HFF-Myc (cell line): ENCODE measurements around the gene MAZ.
"Not testable (repeated sequence)": the region's sequence is repeated elsewhere in the genome, so short reads cannot be mapped to it uniquely, and the experiment has no call there.

Experiments
- DNase-seq: peaks from one replicate; pipeline ENCODE4 v3.0.0-alpha.2; 2011; ENCODE audit warnings: low read depth; ENCODE audit errors: extremely low read depth
- H3K4me3 ChIP-seq: replicated peaks from 2 replicates; pipeline ENCODE4 v1.5.1; 2011; ENCODE audit warnings: low read depth, mild to moderate bottlenecking, control low read depth, low read length
- TF ChIP-seq, protein P1 (sequence below): IDR thresholded peaks from 2 replicates; pipeline ENCODE4 v1.5.1; 2012; ENCODE audit warnings: mild to moderate bottlenecking, low read depth, low read length, control low read depth; ENCODE audit errors: missing control alignments

The MAZ gene

GRCh38 chr16:29765167-29766032 is 40.9 kb upstream of the MAZ start:
- H3K4me3 ChIP-seq, result no peak overlapping the region
- TF ChIP-seq, protein P1, sequence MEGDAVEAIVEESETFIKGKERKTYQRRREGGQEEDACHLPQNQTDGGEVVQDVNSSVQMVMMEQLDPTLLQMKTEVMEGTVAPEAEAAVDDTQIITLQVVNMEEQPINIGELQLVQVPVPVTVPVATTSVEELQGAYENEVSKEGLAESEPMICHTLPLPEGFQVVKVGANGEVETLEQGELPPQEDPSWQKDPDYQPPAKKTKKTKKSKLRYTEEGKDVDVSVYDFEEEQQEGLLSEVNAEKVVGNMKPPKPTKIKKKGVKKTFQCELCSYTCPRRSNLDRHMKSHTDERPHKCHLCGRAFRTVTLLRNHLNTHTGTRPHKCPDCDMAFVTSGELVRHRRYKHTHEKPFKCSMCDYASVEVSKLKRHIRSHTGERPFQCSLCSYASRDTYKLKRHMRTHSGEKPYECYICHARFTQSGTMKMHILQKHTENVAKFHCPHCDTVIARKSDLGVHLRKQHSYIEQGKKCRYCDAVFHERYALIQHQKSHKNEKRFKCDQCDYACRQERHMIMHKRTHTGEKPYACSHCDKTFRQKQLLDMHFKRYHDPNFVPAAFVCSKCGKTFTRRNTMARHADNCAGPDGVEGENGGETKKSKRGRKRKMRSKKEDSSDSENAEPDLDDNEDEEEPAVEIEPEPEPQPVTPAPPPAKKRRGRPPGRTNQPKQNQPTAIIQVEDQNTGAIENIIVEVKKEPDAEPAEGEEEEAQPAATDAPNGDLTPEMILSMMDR, result no peak
- DNase-seq, result no peak

DNA sequence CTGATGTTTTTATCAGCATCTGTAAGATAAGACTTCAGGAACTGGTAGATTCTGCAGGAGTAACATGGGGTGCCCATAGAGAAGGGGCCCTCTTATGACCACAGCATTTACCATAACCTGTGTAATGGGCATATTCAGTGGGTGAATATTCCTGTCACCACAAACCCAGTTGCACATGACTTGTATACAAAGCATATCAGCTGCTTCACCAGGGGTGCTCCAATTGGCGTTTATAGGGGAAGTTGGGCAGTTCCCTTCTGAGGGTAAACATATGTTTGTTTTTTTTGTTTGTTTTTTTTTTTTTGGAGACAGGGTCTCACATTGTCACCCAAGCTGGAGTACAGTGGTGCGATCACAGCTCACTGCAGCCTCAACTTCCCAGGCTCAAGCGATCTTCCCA is 39.8 kb upstream of the MAZ start:
- TF ChIP-seq, protein P1, result no peak
- DNase-seq, result no peak
- H3K4me3 ChIP-seq, result no peak overlapping the region

- TF ChIP-seq, protein P1, result no peak
- no peak overlapping the region for H3K4me3 ChIP-seq
These were observed 39.3 kb upstream of the MAZ start for GRCh38 chr16:29767062-29767461.

DNA sequence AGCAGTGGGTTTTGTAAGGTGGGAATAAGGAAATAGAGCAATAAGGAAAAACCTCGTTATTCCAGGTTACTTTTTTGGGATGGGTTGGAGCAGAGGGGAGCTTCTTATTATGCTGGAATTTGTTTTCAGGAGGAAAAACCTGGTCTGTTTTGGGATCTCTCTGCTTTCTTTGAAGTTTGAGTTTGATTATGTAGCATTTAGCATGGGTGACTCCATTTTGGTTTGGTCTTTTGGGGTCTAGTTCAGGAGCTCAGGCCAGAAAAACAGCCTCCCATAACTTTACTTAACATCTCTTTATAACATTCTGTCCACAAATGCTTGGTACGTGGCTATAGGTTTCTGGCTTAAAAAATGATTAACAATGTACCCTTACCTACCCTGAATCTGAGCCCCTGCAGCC is 36.8 kb upstream of the MAZ start:
- TF ChIP-seq, protein P1, result no peak
- H3K4me3 ChIP-seq, result no peak overlapping the region
- no peak for DNase-seq

More at GRCh38 chr16:29767062-29767461, 39.3 kb upstream of the MAZ start:
- no peak for DNase-seq

DNA sequence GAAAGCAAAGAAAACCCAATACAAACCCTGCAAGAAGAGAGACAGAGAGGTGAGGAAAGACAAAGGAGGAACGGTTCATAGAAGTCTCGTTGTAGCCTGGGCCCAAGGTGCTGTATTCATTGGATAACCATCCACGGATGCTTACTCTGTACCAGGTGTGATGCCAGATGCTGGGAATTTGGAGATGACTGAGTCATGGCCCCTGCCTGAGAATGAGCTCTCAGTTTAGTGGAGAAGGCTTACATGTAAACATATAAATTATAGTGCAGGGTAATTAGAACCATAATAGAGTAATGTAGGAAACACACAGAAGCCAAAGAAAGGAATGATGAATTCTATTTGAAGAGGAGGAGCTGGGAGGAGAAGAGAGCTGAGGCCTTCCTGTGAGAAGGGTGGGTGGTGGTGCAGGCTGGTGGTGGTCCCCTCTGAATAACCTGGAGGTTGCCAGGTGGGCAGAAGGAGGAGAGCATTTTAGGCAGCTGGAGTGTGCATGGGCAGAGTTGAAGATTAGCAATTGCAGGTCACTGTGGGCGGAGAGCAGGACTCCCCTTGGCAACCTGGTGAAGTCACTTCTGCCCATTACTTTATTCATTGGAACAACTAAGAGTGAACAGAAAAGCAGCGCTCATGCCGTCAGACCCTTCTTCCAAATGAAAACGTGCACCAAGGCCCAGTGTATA is 35.9 kb upstream of the MAZ start:
- TF ChIP-seq, protein P1, result no peak
- H3K4me3 ChIP-seq, result no peak overlapping the region
- no peak for DNase-seq

GRCh38 chr16:29772330-29772729 is 34.0 kb upstream of the MAZ start:
- H3K4me3 ChIP-seq, DNase-seq: not testable (repeated sequence)

DNA sequence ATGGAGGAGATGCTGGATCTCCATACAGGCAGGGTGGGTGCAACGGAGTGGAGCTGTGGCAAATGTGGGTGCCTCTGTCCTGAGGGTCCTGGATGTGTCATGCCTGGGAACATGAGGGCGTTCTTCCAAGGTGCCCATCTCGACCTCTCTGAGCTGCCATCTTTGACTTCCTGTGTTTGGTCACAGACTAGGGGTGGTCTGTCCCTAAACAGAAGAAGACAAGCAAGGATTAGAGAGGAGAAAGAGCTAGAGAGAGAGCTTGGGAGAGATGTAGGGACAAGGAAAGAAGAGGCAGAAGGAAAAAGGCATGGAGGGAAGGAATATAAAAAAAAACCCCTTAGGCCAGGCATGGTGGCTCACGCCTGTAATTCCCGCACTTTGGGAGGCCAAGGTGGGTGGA is 31.6 kb upstream of the MAZ start:
- H3K4me3 ChIP-seq, result no peak overlapping the region
- DNase-seq, result no peak
- TF ChIP-seq, protein P1, result no peak
